Chondrocyte (in vitro differentiated cells): Measurements from ENCODE around the gene RXYLT1. TPM values are rescaled to one million over a fixed set of nuclear protein-coding genes. Genes with fewer than 3 reads are reported as not detected.

ENCODE experiments used
- DNase-seq: peaks from one replicate; pipeline ENCODE4 v3.0.0; 2021; ENCODE audit warnings: mixed read lengths, low spot score
- H3K27ac Mint-ChIP-seq: one replicate; pipeline ENCODE4 v1.8.0; 2021; ENCODE audit warnings: mild to moderate bottlenecking, moderate library complexity, mixed read lengths; ENCODE audit not compliant: unreplicated experiment
- H3K27me3 Mint-ChIP-seq: 2 replicates; pipeline ENCODE4 v1.8.0; 2021; ENCODE audit warnings: low read depth, mixed read lengths
- H3K36me3 Mint-ChIP-seq: 2 replicates; pipeline ENCODE4 v1.8.0; 2021; ENCODE audit warnings: low read depth, mixed read lengths
- H3K4me1 Mint-ChIP-seq: 2 replicates; pipeline ENCODE4 v1.8.0; 2021; ENCODE audit warnings: low read depth, mild to moderate bottlenecking, mixed read lengths
- H3K4me3 Mint-ChIP-seq: one replicate; pipeline ENCODE4 v1.8.0; 2021; ENCODE audit warnings: mild to moderate bottlenecking, moderate library complexity, mixed read lengths; ENCODE audit not compliant: unreplicated experiment
- H3K9me3 Mint-ChIP-seq: 2 replicates; pipeline ENCODE4 v1.8.0; 2021; ENCODE audit warnings: low read depth, mixed read lengths
- CTCF ChIP-seq: fragments of 200-600 bp; sonication (generic); IDR thresholded peaks from 2 replicates; pipeline ENCODE4 v1.5.0; 2021; ENCODE audit warnings: antibody characterized with exemption, mild to moderate bottlenecking, moderate library complexity
- total RNA-seq: library from RNA; stranded (reverse); gene quantifications from 3 replicates; pipeline ENCODE4 v1.2.1, GENCODE V29; 2021

Gene RXYLT1
- total RNA-seq, 1 donor from 2014 or later = 14.4 TPM

DNA sequence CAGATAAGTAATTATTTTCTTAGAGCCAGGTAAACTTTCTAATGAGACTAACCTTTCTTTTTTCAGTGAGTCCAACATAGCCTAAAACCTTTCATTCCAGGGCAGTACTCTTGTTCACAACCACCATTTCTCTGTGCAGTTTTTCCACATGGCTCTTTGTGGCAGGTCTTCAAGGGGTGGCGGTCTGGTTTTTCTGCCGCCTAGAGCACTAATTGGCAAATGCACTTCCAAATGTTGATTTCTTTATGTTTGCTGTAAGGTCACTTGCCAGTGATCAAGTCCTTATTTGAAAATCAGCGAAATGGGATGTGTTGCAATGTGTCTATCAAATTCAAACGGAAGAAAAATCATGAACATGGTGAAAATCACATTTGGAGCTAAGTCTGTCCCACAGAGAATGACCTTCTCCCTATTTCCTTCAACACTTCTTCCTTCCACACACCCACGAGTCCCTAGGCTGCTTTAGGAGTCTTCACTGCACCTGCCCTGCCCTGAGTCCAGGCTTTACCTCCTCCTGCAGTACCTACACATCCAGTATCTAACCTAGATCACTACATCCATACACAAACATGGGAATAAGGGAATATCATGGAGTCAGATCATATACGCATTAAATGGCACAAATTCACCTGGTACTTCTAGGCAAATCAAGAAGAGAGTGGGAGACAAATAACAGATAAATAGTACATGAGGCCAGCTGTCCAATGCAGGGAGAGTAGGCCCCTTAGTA is 66.7 kb downstream of the RXYLT1 start:
- no peak overlapping the region for H3K27ac Mint-ChIP-seq

DNA sequence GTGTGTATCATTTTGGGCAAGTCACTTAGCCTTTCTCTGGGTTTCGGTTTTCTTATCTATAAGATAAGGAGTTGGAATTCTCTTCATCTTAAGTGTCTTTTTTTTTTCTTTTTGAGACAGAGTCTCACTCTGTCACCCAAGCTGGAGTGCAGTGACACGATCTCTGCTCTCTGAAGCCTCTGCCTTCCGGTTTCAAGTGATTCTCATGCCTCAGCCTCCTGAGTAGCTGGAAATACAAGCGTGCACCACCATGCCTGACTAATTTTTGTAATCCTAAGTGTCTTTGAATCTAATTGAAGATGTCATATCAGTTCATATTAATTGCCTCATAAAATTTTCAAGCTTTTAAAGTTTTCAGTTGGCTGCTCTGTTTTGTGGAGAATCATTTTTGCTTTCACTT is 68.7 kb downstream of the RXYLT1 start:
- no peak overlapping the region for H3K4me3 Mint-ChIP-seq

More for the DNA sequence above, 66.7 kb downstream of the RXYLT1 start:
- TF ChIP-seq CTCF = no peak
- Mint-ChIP-seq H3K36me3 (peaks cover 2% of the 10 kb centered on the region), H3K9me3 (no peaks in the 10 kb centered on the region), H3K4me1 (peaks cover 39% of the 10 kb centered on the region), H3K4me3 (peak overlapping the region; percentile 100), H3K27me3 (no peaks in the 10 kb centered on the region)
- no peak for DNase-seq

DNA sequence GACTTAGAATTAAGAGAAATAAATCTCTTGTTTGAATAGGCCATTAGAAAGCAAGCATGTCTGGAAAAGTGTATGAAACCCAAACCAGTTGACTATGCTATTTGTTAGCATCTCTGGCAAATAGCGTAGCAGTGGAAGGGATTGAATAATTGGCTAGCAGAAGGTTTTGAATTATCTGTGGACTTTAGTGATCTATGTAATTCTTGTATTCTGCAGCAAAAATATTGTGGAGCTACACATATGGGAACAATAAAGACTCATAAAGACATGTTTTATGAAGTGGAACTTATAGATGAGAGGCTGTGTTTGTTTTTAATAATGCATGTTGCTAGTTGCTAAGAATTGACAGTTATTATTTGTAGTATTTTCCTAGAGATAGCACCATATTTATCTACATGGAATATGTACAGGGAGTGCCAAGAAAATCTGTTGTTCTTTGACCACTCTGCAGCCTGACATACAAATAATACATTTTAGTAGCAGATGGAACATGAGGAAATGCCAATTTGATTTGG is 69.5 kb downstream of the RXYLT1 start:
- H3K27ac Mint-ChIP-seq = no peak overlapping the region

More for the DNA sequence above, 68.7 kb downstream of the RXYLT1 start:
- TF ChIP-seq CTCF = no peak
- Mint-ChIP-seq H3K27me3 (no peaks in the 10 kb centered on the region), H3K27ac (no peak overlapping the region), H3K36me3 (peaks cover 2% of the 10 kb centered on the region), H3K4me1 (peaks cover 35% of the 10 kb centered on the region), H3K9me3 (no peaks in the 10 kb centered on the region)
- no peak for DNase-seq

GRCh38 chr12:63849641-63850040 is 69.9 kb downstream of the RXYLT1 start:
- TF ChIP-seq CTCF = no peak
- Mint-ChIP-seq H3K27me3 (no peaks in the 10 kb centered on the region), H3K9me3 (no peaks in the 10 kb centered on the region), H3K27ac (no peak overlapping the region), H3K4me1 (peaks cover 35% of the 10 kb centered on the region), H3K4me3 (no peak overlapping the region), H3K36me3 (peaks cover under 1% of the 10 kb centered on the region)
- DNase-seq = no peak

More for the DNA sequence above, 69.5 kb downstream of the RXYLT1 start:
- no peaks in the 10 kb centered on the region for H3K9me3 Mint-ChIP-seq
- TF ChIP-seq CTCF = no peak
- peaks cover 35% of the 10 kb centered on the region for H3K4me1 Mint-ChIP-seq
- H3K36me3 Mint-ChIP-seq = peaks cover 2% of the 10 kb centered on the region
- H3K4me3 Mint-ChIP-seq = no peak overlapping the region
- H3K27me3 Mint-ChIP-seq = no peaks in the 10 kb centered on the region
- no peak for DNase-seq

- H3K9me3 Mint-ChIP-seq = no peaks in the 10 kb centered on the region
- TF ChIP-seq CTCF = no peak
- no peak overlapping the region for H3K4me3 Mint-ChIP-seq
- H3K36me3 Mint-ChIP-seq = no peaks in the 10 kb centered on the region
- H3K27ac Mint-ChIP-seq = no peak overlapping the region
- H3K4me1 Mint-ChIP-seq = peaks cover 19% of the 10 kb centered on the region
- no peak for DNase-seq
- H3K27me3 Mint-ChIP-seq = no peaks in the 10 kb centered on the region
Observed at GRCh38 chr12:63853978-63854377, 74.3 kb downstream of the RXYLT1 start.
